DOHH2 (cell line): Measurements from ENCODE around the gene CD79A.

Experiments
- H3F3A ChIP-seq: fragments of 200-600 bp; sonication (generic), shearing (Covaris generic); 2 replicates; pipeline ENCODE4 v1.6.0; 2016; ENCODE audit warnings: antibody characterized with exemption, mild to moderate bottlenecking; ENCODE audit not compliant: control insufficient read depth, insufficient read depth
- H3K27ac ChIP-seq: fragments of 200-600 bp; sonication (generic); 2 replicates; pipeline ENCODE4 v1.5.1; 2014; ENCODE audit warnings: low read depth, mild to moderate bottlenecking, low read length, moderate library complexity
- H3K27me3 ChIP-seq: fragments of 200-600 bp; sonication (generic); 2 replicates; pipeline ENCODE4 v1.6.1; 2014; ENCODE audit warnings: mild to moderate bottlenecking, low read length, mixed read lengths; ENCODE audit not compliant: control insufficient read depth
- H3K36me3 ChIP-seq: fragments of 200-600 bp; sonication (generic); 2 replicates; pipeline ENCODE4 v1.6.1; 2014; ENCODE audit warnings: mild to moderate bottlenecking, low read length, moderate library complexity, mixed read lengths; ENCODE audit not compliant: control insufficient read depth
- H3K4me1 ChIP-seq: fragments of 200-600 bp; sonication (generic); 2 replicates; pipeline ENCODE4 v1.6.1; 2014; ENCODE audit warnings: mild to moderate bottlenecking, low read length, mixed read lengths; ENCODE audit not compliant: control insufficient read depth
- H3K4me2 ChIP-seq: fragments of 200-600 bp; sonication (generic); 2 replicates; pipeline ENCODE4 v1.6.0; 2014; ENCODE audit warnings: mild to moderate bottlenecking, low read length, moderate library complexity
- H3K4me3 ChIP-seq: fragments of 200-600 bp; sonication (generic); 2 replicates; pipeline ENCODE4 v1.5.1; 2014; ENCODE audit warnings: mild to moderate bottlenecking, low read length, mixed read lengths
- H3K79me2 ChIP-seq: fragments of 200-600 bp; sonication (generic); 2 replicates; pipeline ENCODE4 v1.6.1; 2014; ENCODE audit warnings: mild to moderate bottlenecking, low read length, mixed read lengths; ENCODE audit not compliant: control insufficient read depth
- H3K9me2 ChIP-seq: fragments of 200-600 bp; sonication (generic); replicated peaks from 2 replicates; pipeline ENCODE4 v1.6.1; 2014; ENCODE audit warnings: mild to moderate bottlenecking, low read length, mixed read lengths; ENCODE audit not compliant: control insufficient read depth
- H3K9me3 ChIP-seq: fragments of 200-600 bp; sonication (generic); 2 replicates; pipeline ENCODE4 v1.6.1; 2014; ENCODE audit warnings: antibody characterized with exemption, low read length, mixed read lengths; ENCODE audit not compliant: control insufficient read depth, insufficient read depth
- H4K20me1 ChIP-seq: fragments of 200-600 bp; sonication (generic); 2 replicates; pipeline ENCODE4 v1.6.0; 2014; ENCODE audit warnings: low read depth, mild to moderate bottlenecking, antibody characterized with exemption, low read length, moderate library complexity; ENCODE audit not compliant: control insufficient read depth, insufficient read depth
- EZH2phosphoT487 ChIP-seq: fragments of 200-600 bp; sonication (generic); IDR thresholded peaks from 2 replicates; pipeline ENCODE4 v1.6.1; 2017; ENCODE audit warnings: borderline replicate concordance, mild to moderate bottlenecking, antibody characterized with exemption, low read length, moderate library complexity, mixed read lengths
- TF ChIP-seq, protein P1 (sequence below): fragments of 200-600 bp; sonication (generic); IDR thresholded peaks from one replicate; pipeline ENCODE4 v1.5.1; 2014; ENCODE audit warnings: antibody characterized with exemption, mild to moderate bottlenecking, low read depth, low read length; ENCODE audit not compliant: poor library complexity, severe bottlenecking

The CD79A gene

DNA sequence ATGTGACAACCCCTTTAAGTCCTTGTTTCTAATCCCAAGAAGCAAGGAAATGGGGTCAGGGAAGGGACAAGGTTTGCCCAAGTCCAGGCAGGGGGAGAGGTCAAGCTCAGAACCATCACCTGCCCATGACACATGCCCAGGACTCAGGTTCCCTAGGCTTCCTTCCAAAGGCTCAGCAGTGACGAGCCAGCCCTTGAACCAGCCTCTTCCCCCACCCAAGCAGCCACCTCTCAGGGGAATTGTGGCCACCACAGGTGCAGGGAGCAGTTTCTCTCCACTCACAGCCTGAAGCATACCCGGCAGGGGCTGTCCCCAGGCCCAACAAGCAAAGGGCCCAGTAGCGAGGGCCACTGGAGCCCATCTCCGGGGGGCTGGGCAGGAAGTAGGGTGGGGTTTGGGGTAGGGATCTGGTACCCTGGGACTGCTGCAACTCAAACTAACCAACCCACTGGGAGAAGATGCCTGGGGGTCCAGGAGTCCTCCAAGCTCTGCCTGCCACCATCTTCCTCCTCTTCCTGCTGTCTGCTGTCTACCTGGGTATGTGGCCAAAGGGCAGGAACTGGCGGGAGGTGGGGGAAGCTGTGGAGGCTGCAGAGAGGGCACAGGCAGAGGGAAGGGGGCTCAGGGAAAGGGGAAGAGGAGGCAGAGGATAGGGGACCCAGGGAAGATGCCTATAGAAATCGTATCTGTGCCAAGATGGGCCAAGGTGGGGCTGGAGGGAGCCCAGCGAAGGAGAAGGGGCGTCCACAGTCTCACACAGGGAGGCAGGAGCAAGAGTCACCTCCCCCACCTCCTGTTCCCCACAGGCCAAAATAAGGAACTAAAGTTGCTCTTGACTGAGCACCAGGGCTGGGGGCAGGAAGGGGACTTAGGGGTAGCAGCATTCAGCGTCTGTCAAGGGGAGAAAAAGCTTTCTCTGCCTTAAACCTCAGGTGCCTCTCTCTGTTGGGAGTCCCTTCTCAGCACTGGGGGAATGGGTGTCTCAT is at the start of gene CD79A:
Gene CD79A, plus strand, starts transcription at position 433 of the 986 bp plus-strand sequence. Its CDS starts 26 bp downstream, at position 459.
- H3K4me2 ChIP-seq, result peak within 1 kb of the TSS; percentile 93
- H3K9me3 ChIP-seq, result no peaks in the 10 kb centered on the region
- peak within 1 kb of the TSS; percentile 99 for H3K27ac ChIP-seq
- no peaks in the 10 kb centered on the region; the same call in 1 of the 2 replicates for H3K27me3 ChIP-seq
- H3K36me3 ChIP-seq, result peaks cover 59% of the 10 kb centered on the region
- H3K9me2 ChIP-seq, result no peaks in the 10 kb centered on the region
- peak within 1 kb of the TSS; percentile 91 for H3K4me3 ChIP-seq
- H3K79me2 ChIP-seq, result peaks cover 35% of the 10 kb centered on the region
- no peak for TF ChIP-seq EZH2phosphoT487
- TF ChIP-seq, protein P1, sequence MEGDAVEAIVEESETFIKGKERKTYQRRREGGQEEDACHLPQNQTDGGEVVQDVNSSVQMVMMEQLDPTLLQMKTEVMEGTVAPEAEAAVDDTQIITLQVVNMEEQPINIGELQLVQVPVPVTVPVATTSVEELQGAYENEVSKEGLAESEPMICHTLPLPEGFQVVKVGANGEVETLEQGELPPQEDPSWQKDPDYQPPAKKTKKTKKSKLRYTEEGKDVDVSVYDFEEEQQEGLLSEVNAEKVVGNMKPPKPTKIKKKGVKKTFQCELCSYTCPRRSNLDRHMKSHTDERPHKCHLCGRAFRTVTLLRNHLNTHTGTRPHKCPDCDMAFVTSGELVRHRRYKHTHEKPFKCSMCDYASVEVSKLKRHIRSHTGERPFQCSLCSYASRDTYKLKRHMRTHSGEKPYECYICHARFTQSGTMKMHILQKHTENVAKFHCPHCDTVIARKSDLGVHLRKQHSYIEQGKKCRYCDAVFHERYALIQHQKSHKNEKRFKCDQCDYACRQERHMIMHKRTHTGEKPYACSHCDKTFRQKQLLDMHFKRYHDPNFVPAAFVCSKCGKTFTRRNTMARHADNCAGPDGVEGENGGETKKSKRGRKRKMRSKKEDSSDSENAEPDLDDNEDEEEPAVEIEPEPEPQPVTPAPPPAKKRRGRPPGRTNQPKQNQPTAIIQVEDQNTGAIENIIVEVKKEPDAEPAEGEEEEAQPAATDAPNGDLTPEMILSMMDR, result no peak
- peaks cover 70% of the 10 kb centered on the region for H3F3A ChIP-seq
- peaks cover 86% of the 10 kb centered on the region for H3K4me1 ChIP-seq
- H4K20me1 ChIP-seq, result no peaks in the 10 kb centered on the region

DNA sequence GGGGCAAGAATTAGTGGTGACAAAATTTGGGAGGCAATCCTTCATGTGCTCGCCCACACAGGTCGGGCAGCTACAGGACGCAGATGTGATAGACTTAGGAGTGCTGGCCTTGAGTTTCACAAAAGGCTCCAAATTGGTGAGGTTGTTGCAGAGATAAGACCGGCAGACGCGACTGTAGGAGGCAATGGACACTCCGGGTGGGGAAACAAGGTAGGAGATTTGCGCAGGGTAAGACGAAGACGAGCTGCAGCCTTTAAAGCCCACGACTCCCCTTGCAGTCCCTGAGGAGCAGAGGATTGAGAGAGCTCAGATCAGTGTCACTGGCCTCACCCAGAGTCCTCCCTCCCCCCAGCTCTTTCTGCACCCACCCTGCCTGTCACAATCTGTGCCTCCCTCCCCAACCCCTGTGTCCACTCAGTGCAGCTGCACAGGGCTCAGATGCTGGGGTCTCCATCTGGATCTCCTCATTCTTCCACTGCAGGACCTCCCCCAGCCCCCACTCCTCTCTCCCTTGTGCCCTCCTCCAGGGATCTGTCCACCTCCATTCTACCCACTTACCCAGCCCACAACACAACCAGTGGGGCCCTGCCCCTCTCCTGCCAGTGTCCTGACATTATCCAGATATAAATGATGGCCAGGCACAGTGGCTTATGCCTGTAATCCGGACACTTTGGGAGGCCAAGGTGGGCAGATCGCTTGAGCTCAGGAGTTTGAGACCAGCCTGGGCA is 38.9 kb upstream of the CD79A start:
- Histone ChIP-seq H3K4me3 (no peak overlapping the region), H3K9me2 (no peaks in the 10 kb centered on the region), H3K4me2 (no peak overlapping the region), H3K9me3 (no peaks in the 10 kb centered on the region), H3F3A (no peaks in the 10 kb centered on the region), H3K27me3 (peaks cover 20% of the 10 kb centered on the region), H3K4me1 (peaks cover 5% of the 10 kb centered on the region; the same call in 1 of the 2 replicates), H3K36me3 (no peaks in the 10 kb centered on the region), H3K79me2 (no peaks in the 10 kb centered on the region), H3K27ac (no peak overlapping the region), H4K20me1 (no peaks in the 10 kb centered on the region)
- no peak for TF ChIP-seq EZH2phosphoT487
- TF ChIP-seq, protein P1, result no peak

DNA sequence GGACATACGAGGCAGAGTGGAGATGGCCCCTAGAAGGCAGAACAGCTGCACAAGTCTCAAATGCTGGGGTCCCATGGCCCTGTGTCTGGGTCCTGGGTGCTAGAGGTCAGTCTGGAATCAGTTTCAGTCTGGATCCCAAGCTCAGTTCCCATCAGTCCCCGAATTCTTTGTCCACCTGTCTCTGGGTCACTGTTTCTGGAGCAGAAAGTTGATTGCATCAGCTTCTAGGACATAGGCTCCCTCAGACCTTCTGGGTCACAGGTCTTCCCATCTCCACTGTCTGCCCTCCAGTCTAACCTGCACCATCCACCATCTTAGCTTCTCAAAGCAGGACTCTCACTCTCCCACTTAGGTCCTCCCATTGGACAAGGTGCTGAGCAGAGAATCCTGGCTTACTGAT is 37.9 kb upstream of the CD79A start:
- no peaks in the 10 kb centered on the region for H3K9me3 ChIP-seq
- no peak overlapping the region for H3K4me2 ChIP-seq
- H3K36me3 ChIP-seq, result no peaks in the 10 kb centered on the region
- H3K9me2 ChIP-seq, result no peaks in the 10 kb centered on the region
- H4K20me1 ChIP-seq, result no peaks in the 10 kb centered on the region
- H3K4me1 ChIP-seq, result peaks cover 5% of the 10 kb centered on the region; the same call in 1 of the 2 replicates
- H3F3A ChIP-seq, result no peaks in the 10 kb centered on the region
- H3K27ac ChIP-seq, result no peak overlapping the region
- peaks cover 20% of the 10 kb centered on the region for H3K27me3 ChIP-seq
- TF ChIP-seq EZH2phosphoT487, result no peak
- H3K4me3 ChIP-seq, result no peak overlapping the region
- no peaks in the 10 kb centered on the region for H3K79me2 ChIP-seq
